H1 (cell line): Measurements from ENCODE around the gene SORBS1. TPM values are rescaled to one million over a fixed set of nuclear protein-coding genes. Genes with fewer than 3 reads are reported as not detected.

Experiments
- CTCF ChIA-PET: fragments of 300-600 bp; sonication (Branson Sonifier 250); formaldehyde crosslinking; loops from one replicate; lab custom pipeline; 2021; ENCODE audit not compliant: partially characterized antibody; lab: Charles Lee
- POLR2A ChIA-PET: fragments of 300-600 bp; sonication (Branson Sonifier 250); formaldehyde crosslinking; loops from one replicate; lab custom pipeline; 2021; ENCODE audit warnings: inconsistent platforms; ENCODE audit not compliant: partially characterized antibody; lab: Charles Lee
- DNase-seq, 2 experiments: peaks; one replicate each; pipeline versions ENCODE4 v3.0.0 to v3.0.0-alpha.2; 2010 to 2022; ENCODE audit warnings: low spot score in 2 of 2, low read depth in 1 of 2, mixed read lengths in 1 of 2
- FAIRE-seq: peaks from 2 replicates; lab custom pipeline; 2011; peaks lifted over from hg19 to GRCh38; lab: Jason Lieb, UNC
- H2AFZ ChIP-seq: 2 replicates; pipeline ENCODE4 v1.8.1; 2012; ENCODE audit warnings: low read length, inconsistent platforms
- H2AK5ac ChIP-seq: 2 replicates; pipeline ENCODE4 v1.6.1; 2013; ENCODE audit warnings: low read depth, low read length
- H2BK120ac ChIP-seq: replicated peaks from 2 replicates; pipeline ENCODE3; 2013; ENCODE audit warnings: low read depth, low read length, inconsistent platforms
- H2BK12ac ChIP-seq: 2 replicates; pipeline ENCODE4 v1.6.1; 2013; ENCODE audit warnings: low read depth, low read length
- H2BK15ac ChIP-seq: 2 replicates; pipeline ENCODE4 v1.6.1; 2013; ENCODE audit warnings: low read length
- H2BK20ac ChIP-seq: 2 replicates; pipeline ENCODE4 v1.6.1; 2013; ENCODE audit warnings: low read length
- H2BK5ac ChIP-seq: 2 replicates; pipeline ENCODE4 v1.6.1; 2013; ENCODE audit warnings: low read depth, low read length
- H3K14ac ChIP-seq: 2 replicates; pipeline ENCODE4 v1.6.1; 2013; ENCODE audit warnings: inconsistent platforms; ENCODE audit not compliant: insufficient read length
- H3K18ac ChIP-seq: 2 replicates; pipeline ENCODE4 v1.6.1; 2013; ENCODE audit warnings: low read length; ENCODE audit errors: extremely low read depth
- H3K23ac ChIP-seq: 2 replicates; pipeline ENCODE4 v1.6.1; 2013; ENCODE audit warnings: inconsistent platforms; ENCODE audit not compliant: insufficient read length
- H3K23me2 ChIP-seq: 2 replicates; pipeline ENCODE4 v1.6.1; 2013; ENCODE audit warnings: low read depth, low read length
- H3K27ac ChIP-seq: 2 replicates; pipeline ENCODE4 v1.6.1; 2011; ENCODE audit warnings: low read depth, low read length, inconsistent platforms
- H3K27me3 ChIP-seq, 4 experiments: replicated peaks in 1 of 4; 1 replicate in 1 of 4; 2 replicates in 3 of 4; pipeline versions ENCODE4 v1.6.1 to v1.8.1; 2011 to 2013; ENCODE audit warnings: low read length in 3 of 4, mild to moderate bottlenecking in 3 of 4, inconsistent platforms in 2 of 4, mixed read lengths in 2 of 4, moderate library complexity in 1 of 4; ENCODE audit not compliant: control insufficient read depth in 3 of 4, insufficient read depth in 3 of 4; ENCODE audit errors: extremely low read depth in 1 of 4
- H3K36me3 ChIP-seq, 4 experiments: 2 replicates each; pipeline versions ENCODE4 v1.6.1 to v1.8.1; 2011 to 2013; ENCODE audit warnings: mild to moderate bottlenecking in 4 of 4, low read length in 3 of 4, moderate library complexity in 2 of 4, control low read depth in 1 of 4, inconsistent platforms in 1 of 4; ENCODE audit not compliant: insufficient read depth in 4 of 4, control insufficient read depth in 2 of 4
- H3K4ac ChIP-seq: replicated peaks from 2 replicates; pipeline ENCODE3; 2013; ENCODE audit warnings: low read length, low read depth, mixed read lengths, inconsistent platforms; ENCODE audit not compliant: insufficient read length
- H3K4me1 ChIP-seq, 4 experiments: replicated peaks in 1 of 4; 1 replicate in 1 of 4; 2 replicates in 3 of 4; pipeline versions ENCODE4 v1.6.1 to v1.8.1; 2011 to 2013; ENCODE audit warnings: low read length in 3 of 4, inconsistent platforms in 2 of 4, mixed read lengths in 1 of 4; ENCODE audit not compliant: insufficient read depth in 4 of 4, control insufficient read depth in 3 of 4
- H3K4me2 ChIP-seq, 2 experiments: 2 replicates each; pipeline versions ENCODE4 v1.6.1 to v1.8.1; 2011 to 2013; ENCODE audit warnings: low read depth in 2 of 2, low read length in 2 of 2, control low read depth in 1 of 2, inconsistent platforms in 1 of 2, mild to moderate bottlenecking in 1 of 2; ENCODE audit not compliant: insufficient read depth in 1 of 2
- H3K4me3 ChIP-seq, 4 experiments: fragments of 200-600, 300-600 bp in 1 of 4; sonication (generic), shearing (Covaris generic), sonication (Bioruptor Twin) in 1 of 4; 2 replicates each; pipeline versions ENCODE4 v1.5.1 to v1.8.1; 2011 to 2016; ENCODE audit warnings: low read length in 4 of 4, low read depth in 3 of 4, control low read depth in 2 of 4, inconsistent platforms in 2 of 4, mild to moderate bottlenecking in 2 of 4, mixed read lengths in 1 of 4, moderate library complexity in 1 of 4; ENCODE audit not compliant: insufficient read depth in 2 of 4; ENCODE audit errors: extremely low read depth in 1 of 4
- H3K56ac ChIP-seq: replicated peaks from 2 replicates; pipeline ENCODE3; 2013; ENCODE audit warnings: low read depth, mild to moderate bottlenecking, mixed read lengths, low read length, inconsistent platforms; ENCODE audit not compliant: insufficient read length
- H3K79me1 ChIP-seq: 2 replicates; pipeline ENCODE4 v1.6.1; 2013; ENCODE audit warnings: low read depth, low read length, control low read depth
- H3K79me2 ChIP-seq, 2 experiments: 2 replicates each; pipeline versions ENCODE4 v1.6.1 to v1.8.1; 2012 to 2013; ENCODE audit warnings: low read length in 2 of 2, mild to moderate bottlenecking in 2 of 2, inconsistent platforms in 1 of 2; ENCODE audit not compliant: insufficient read depth in 2 of 2, control insufficient read depth in 1 of 2
- H3K9ac ChIP-seq, 4 experiments: replicated peaks in 1 of 4; 1 replicate in 1 of 4; 2 replicates in 3 of 4; pipeline versions ENCODE4 v1.6.1 to v1.8.1; 2011 to 2013; ENCODE audit warnings: low read depth in 3 of 4, low read length in 3 of 4, control low read depth in 2 of 4, mild to moderate bottlenecking in 2 of 4, moderate library complexity in 2 of 4, inconsistent platforms in 1 of 4; ENCODE audit errors: extremely low read depth in 1 of 4
- H3K9me3 ChIP-seq, 2 experiments: 2 replicates each; pipeline versions ENCODE4 v1.6.1 to v1.8.1; 2012 to 2013; ENCODE audit warnings: mild to moderate bottlenecking in 2 of 2, moderate library complexity in 2 of 2, control low read depth in 1 of 2, inconsistent platforms in 1 of 2, low read depth in 1 of 2, low read length in 1 of 2, mixed read lengths in 1 of 2; ENCODE audit not compliant: insufficient read depth in 2 of 2
- H4K20me1 ChIP-seq, 2 experiments: replicated peaks in 1 of 2; 2 replicates each; pipeline versions ENCODE3 to v1.8.1; 2011 to 2013; ENCODE audit warnings: inconsistent platforms in 2 of 2, low read length in 2 of 2, mild to moderate bottlenecking in 1 of 2; ENCODE audit not compliant: insufficient read depth in 2 of 2, control insufficient read depth in 1 of 2
- H4K5ac ChIP-seq: 2 replicates; pipeline ENCODE4 v1.6.1; 2013; ENCODE audit warnings: low read length, low read depth, mixed read lengths, inconsistent platforms; ENCODE audit not compliant: insufficient read length
- H4K8ac ChIP-seq: 2 replicates; pipeline ENCODE4 v1.8.0; 2013; ENCODE audit warnings: mild to moderate bottlenecking, moderate library complexity, low read length, inconsistent platforms; ENCODE audit not compliant: insufficient read depth; ENCODE audit errors: extremely low read depth
- H4K91ac ChIP-seq: replicated peaks from 2 replicates; pipeline ENCODE3; 2013; ENCODE audit warnings: low read length, mixed read lengths, inconsistent platforms; ENCODE audit not compliant: insufficient read length
- ASH2L ChIP-seq: fragments of 200-600, 300-600 bp; sonication (generic); IDR thresholded peaks from one replicate; pipeline ENCODE4 v1.7.1; 2017; ENCODE audit warnings: low read length
- CHD2 ChIP-seq: IDR thresholded peaks from 2 replicates; pipeline ENCODE4 v1.6.1; 2012; ENCODE audit warnings: low read length, improper control_type of control experiment
- EZH2 ChIP-seq: fragments of 200-600 bp; sonication (generic); IDR thresholded peaks from 2 replicates; pipeline ENCODE4 v1.7.1; 2012; ENCODE audit warnings: low read depth, mild to moderate bottlenecking, moderate library complexity, low read length, inconsistent platforms; ENCODE audit not compliant: severe bottlenecking
- FOSL1 ChIP-seq: IDR thresholded peaks from 2 replicates; pipeline ENCODE4 v1.6.1; 2011; ENCODE audit warnings: mild to moderate bottlenecking, low read depth, low read length, moderate library complexity; ENCODE audit not compliant: insufficient read depth
- PHF8 ChIP-seq: fragments of 200-600 bp; sonication (generic); conservative IDR thresholded peaks from 2 replicates; pipeline ENCODE4 v1.7.1; 2012; ENCODE audit warnings: low read depth, mild to moderate bottlenecking, inconsistent platforms, low read length, moderate library complexity
- RAD21 ChIP-seq, 2 experiments: IDR thresholded peaks in 1 of 2; conservative IDR thresholded peaks in 1 of 2; 2 replicates each; pipeline ENCODE4 v1.6.1; 2011; ENCODE audit warnings: low read depth in 2 of 2, low read length in 2 of 2, improper control_type of control experiment in 1 of 2, inconsistent platforms in 1 of 2, mild to moderate bottlenecking in 1 of 2, moderate library complexity in 1 of 2
- SIRT6 ChIP-seq: IDR thresholded peaks from one replicate; pipeline ENCODE4 v1.7.1; 2012; ENCODE audit warnings: low read length, inconsistent platforms
- SP4 ChIP-seq: IDR thresholded peaks from 2 replicates; pipeline ENCODE4 v1.6.1; 2012; ENCODE audit warnings: low read length, inconsistent platforms
- SRF ChIP-seq: IDR thresholded peaks from 2 replicates; pipeline ENCODE4 v1.6.1; 2011; ENCODE audit warnings: mild to moderate bottlenecking, low read depth, low read length, moderate library complexity
- TAF7 ChIP-seq: optimal IDR thresholded peaks from 2 replicates; pipeline ENCODE3; 2011; ENCODE audit warnings: low read depth, mild to moderate bottlenecking, inconsistent platforms, low read length, moderate library complexity, borderline replicate concordance
- TCF12 ChIP-seq: IDR thresholded peaks from 2 replicates; pipeline ENCODE4 v1.6.1; 2011; ENCODE audit warnings: low read depth, mild to moderate bottlenecking, low read length
- TEAD4 ChIP-seq: IDR thresholded peaks from 2 replicates; pipeline ENCODE4 v1.6.1; 2012; ENCODE audit warnings: low read depth, low read length, inconsistent platforms, mixed read lengths
- WGBS, 2 experiments: shearing (Covaris generic) in 1 of 2; methylation state at CpG; one replicate each; pipeline versions ENCODE4 v1.1.6 to v1.1.7; 2013 to 2015; ENCODE audit warnings: low lambda C conversion rate in 2 of 2, mixed read lengths in 2 of 2, inconsistent platforms in 1 of 2, low coverage in 1 of 2, missing lambda C conversion rate in 1 of 2; ENCODE audit not compliant: insufficient replicate concordance in 2 of 2, insufficient coverage in 1 of 2, insufficient read length in 1 of 2; ENCODE audit errors: extremely low coverage in 1 of 2, missing lambda C conversion rate in 1 of 2; 5-methylcytosine and 5-hydroxymethylcytosine counted together
- polyA plus RNA-seq, 7 experiments: library from polyadenylated mRNA; depleted of rRNA in 3 of 7; stranded (reverse) in 5 of 7; unstranded in 2 of 7; fragments of >200 nt in 5 of 7; fragments of 200-250 nt in 2 of 7; gene quantifications; 1 replicate in 5 of 7; 2 replicates in 1 of 7; 4 replicates in 1 of 7; pipeline versions ENCODE4 v1.2.1 to v1.2.3, GENCODE V29; 2011 to 2013; ENCODE audit warnings: missing spikeins in 2 of 7, mixed read lengths in 2 of 7
- total RNA-seq: library from RNA; stranded (reverse); fragmentation: NEBNext Ultra II Directional; extraction: Animal tissue kit (Norgen Biotek cat#: 25700); gene quantifications from 2 replicates; pipeline ENCODE4 v1.2.1, GENCODE V29; 2021
- TF ChIP-seq, protein P1 (sequence below): IDR thresholded peaks from 2 replicates; pipeline ENCODE4 v1.6.1; 2012; ENCODE audit warnings: low read length, inconsistent platforms

SORBS1 gene
- total and polyA plus RNA-seq, 2 of the 8 experiments (the other 6 are each of a cell fraction or from before 2014, with no cell fraction given), result 16.0 to 35.0 TPM

DNA sequence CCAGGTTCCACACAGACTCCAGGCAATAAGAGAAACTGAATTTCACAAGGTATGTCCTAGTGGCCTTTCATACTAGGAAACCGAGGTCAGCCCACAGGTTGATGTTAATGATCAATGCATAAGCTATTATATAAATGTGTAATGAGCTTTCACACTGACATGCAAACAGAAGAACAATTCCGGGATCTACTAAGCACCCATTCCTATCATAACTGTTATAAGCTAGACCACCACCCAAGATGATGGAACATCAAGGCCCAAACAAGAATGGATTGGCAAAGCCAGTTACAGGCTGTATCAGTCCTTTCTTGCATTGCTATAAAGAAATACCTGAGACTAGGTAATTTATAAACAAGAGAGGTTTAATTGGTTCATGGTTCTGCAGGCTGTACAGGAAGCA is 15.2 kb downstream of the SORBS1 start:
- FAIRE-seq, result no peak
- Histone ChIP-seq H3K4me2 (no peak overlapping the region), H3K36me3 (no peaks in the 10 kb centered on the region), H3K79me1 (peaks cover 19% of the 10 kb centered on the region), H2BK12ac (no peak overlapping the region), H3K27ac (no peak overlapping the region), H4K5ac (no peak overlapping the region), H3K79me2 (peaks cover 22 to 88% of the 10 kb centered on the region in 2 experiments), H2BK120ac (no peak overlapping the region), H3K4me1 (peaks cover 6 to 36% (median 28%) of the 10 kb centered on the region in 4 experiments), H2AFZ (no peak overlapping the region), H3K14ac (no peak overlapping the region), H4K91ac (no peak overlapping the region), H2BK15ac (no peak overlapping the region), H2AK5ac (peak overlapping the region; percentile 40; the same call in 1 of the 2 replicates), H3K9me3 (no peaks in the 10 kb centered on the region), H3K9ac (no peak overlapping the region), H3K4me3 (no peak overlapping the region), H3K56ac (no peak overlapping the region), H4K20me1 (peaks cover 2 to 5% of the 10 kb centered on the region in 2 experiments), H3K4ac (no peak overlapping the region), H2BK20ac (no peak overlapping the region), H4K8ac (no peak overlapping the region), H3K23me2 (no peaks in the 10 kb centered on the region), H3K27me3 (peaks cover 0 to 5% (median 3%) of the 10 kb centered on the region in 4 experiments; a peak in 4 of 7 replicates), H2BK5ac (no peak overlapping the region), H3K18ac (no peak overlapping the region), H3K23ac (no peak overlapping the region)
- no peak for DNase-seq
- ChIA-PET CTCF (interaction anchor here (1.2 kb wide), 1 partner anchor 100 kb away, joined by 4 read pairs; no protein-coding TSS in a partner anchor), POLR2A (no interaction called here)
- 87% methylated on average over 2 of the region's 2 CpGs; no CpG with 5 or more reads in 1 of the 2 experiments for WGBS, 2 experiments
- TF ChIP-seq ASH2L, result no peak
- no peak for TF ChIP-seq FOSL1
- TF ChIP-seq CHD2, result no peak
- no peak for TF ChIP-seq EZH2
- TF ChIP-seq SIRT6, result no peak
- TF ChIP-seq SP4, result no peak
- TF ChIP-seq, protein P1, sequence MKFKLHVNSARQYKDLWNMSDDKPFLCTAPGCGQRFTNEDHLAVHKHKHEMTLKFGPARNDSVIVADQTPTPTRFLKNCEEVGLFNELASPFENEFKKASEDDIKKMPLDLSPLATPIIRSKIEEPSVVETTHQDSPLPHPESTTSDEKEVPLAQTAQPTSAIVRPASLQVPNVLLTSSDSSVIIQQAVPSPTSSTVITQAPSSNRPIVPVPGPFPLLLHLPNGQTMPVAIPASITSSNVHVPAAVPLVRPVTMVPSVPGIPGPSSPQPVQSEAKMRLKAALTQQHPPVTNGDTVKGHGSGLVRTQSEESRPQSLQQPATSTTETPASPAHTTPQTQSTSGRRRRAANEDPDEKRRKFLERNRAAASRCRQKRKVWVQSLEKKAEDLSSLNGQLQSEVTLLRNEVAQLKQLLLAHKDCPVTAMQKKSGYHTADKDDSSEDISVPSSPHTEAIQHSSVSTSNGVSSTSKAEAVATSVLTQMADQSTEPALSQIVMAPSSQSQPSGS, result no peak
- no peak for TF ChIP-seq PHF8
- TF ChIP-seq RAD21 (IDR thresholded peaks at IDR 0.05 in 1 of 2, conservative IDR thresholded peaks at IDR 0.05 in 1 of 2; ENCODE audit: low read depth in 2 of 2, low read length in 2 of 2), result no peak
- no peak for TF ChIP-seq TEAD4
- no peak for TF ChIP-seq TAF7
- no peak for TF ChIP-seq TCF12
- TF ChIP-seq SRF, result no peak
